GM12878 (cell line): ENCODE measurements around the gene PPP1CC. TPM values are rescaled to one million over a fixed set of nuclear protein-coding genes. Genes with fewer than 3 reads are reported as not detected.

Source experiments
- ATAC-seq: fragments of 200-7000 bp; cut with Tn5 transposase; 3 replicates; pipeline ENCODE4 v1.9.1; 2020; ENCODE audit warnings: mild to moderate bottlenecking, moderate library complexity
- BruUV-seq: library from RNA; stranded (reverse); fragments of 400-500 nt; replicated peaks from 2 replicates; lab custom pipeline; 2021; lab: Mats Ljungman, UMichigan
- CTCF ChIA-PET: fragments of 300-600 bp; sonication (Branson Sonifier 250); formaldehyde crosslinking; extraction: SDS; loops from one replicate; lab custom pipeline; 2021; ENCODE audit warnings: inconsistent platforms; lab: Yijun Ruan, JAX
- POLR2A ChIA-PET: fragments of 350-600 bp; formaldehyde crosslinking; extraction: SDS; loops from one replicate; lab custom pipeline; 2021; ENCODE audit warnings: inconsistent platforms; lab: Charles Lee
- RAD21 ChIA-PET: fragments of 300-600 bp; sonication (Branson Sonifier 250); formaldehyde crosslinking; loops from one replicate; lab custom pipeline; 2023; ENCODE audit warnings: antibody characterized with exemption; ENCODE audit not compliant: unreplicated experiment; lab: Charles Lee
- SMC1A ChIA-PET: fragments of 300-600 bp; sonication (Branson Sonifier 250); formaldehyde crosslinking; loops from one replicate; lab custom pipeline; 2023; ENCODE audit not compliant: unreplicated experiment, uncharacterized antibody; lab: Charles Lee
- DNase-seq: peaks from one replicate; pipeline ENCODE4 v3.0.0-alpha.2; 2011; ENCODE audit warnings: low read depth, low spot score
- FAIRE-seq: peaks from 3 replicates; lab custom pipeline; 2011; peaks lifted over from hg19 to GRCh38; lab: Jason Lieb, UNC
- H2AFZ ChIP-seq: 2 replicates; pipeline ENCODE4 v1.6.0; 2011; ENCODE audit warnings: low read depth, low read length, control low read depth; ENCODE audit not compliant: control insufficient read depth
- H3K27ac ChIP-seq: 2 replicates; pipeline ENCODE4 v1.5.1; 2011; ENCODE audit warnings: control low read depth; ENCODE audit not compliant: control insufficient read depth, insufficient read depth
- H3K27me3 ChIP-seq, 2 experiments: replicated peaks in 1 of 2; 2 replicates each; pipeline versions ENCODE4 v1.6.0 to v1.6.1; 2011; ENCODE audit warnings: low read length in 1 of 2; ENCODE audit not compliant: control insufficient read depth in 2 of 2, insufficient read depth in 2 of 2
- H3K36me3 ChIP-seq, 2 experiments: 2 replicates each; pipeline ENCODE4 v1.5.1; 2011; ENCODE audit warnings: low read length in 1 of 2; ENCODE audit not compliant: control insufficient read depth in 2 of 2, insufficient read depth in 2 of 2
- H3K4me1 ChIP-seq: 2 replicates; pipeline ENCODE4 v1.6.1; 2011; ENCODE audit warnings: mild to moderate bottlenecking, low read length, moderate library complexity, mixed read lengths; ENCODE audit not compliant: control insufficient read depth, insufficient read depth
- H3K4me2 ChIP-seq: 2 replicates; pipeline ENCODE4 v1.6.0; 2011; ENCODE audit warnings: control low read depth; ENCODE audit not compliant: control insufficient read depth, insufficient read depth
- H3K4me3 ChIP-seq: fragments of 200-600 bp; sonication (generic); 2 replicates; pipeline ENCODE4 v1.5.1; 2016
- H3K79me2 ChIP-seq: 2 replicates; pipeline ENCODE4 v1.6.0; 2011; ENCODE audit warnings: low read length; ENCODE audit not compliant: control insufficient read depth, insufficient read depth
- H3K9ac ChIP-seq: 2 replicates; pipeline ENCODE4 v1.8.0; 2011; ENCODE audit warnings: low read length, control low read depth, mixed read lengths; ENCODE audit not compliant: control insufficient read depth, insufficient read depth
- H3K9me3 ChIP-seq: replicated peaks from 3 replicates; pipeline ENCODE4 v1.5.1; 2011; ENCODE audit warnings: mild to moderate bottlenecking, low read length; ENCODE audit not compliant: control insufficient read depth, insufficient read depth
- H4K20me1 ChIP-seq: 2 replicates; pipeline ENCODE4 v1.6.0; 2011; ENCODE audit not compliant: control insufficient read depth, insufficient read depth
- BHLHE40 ChIP-seq, 2 experiments: fragments of 450-650 bp in 1 of 2; IDR thresholded peaks; 2 replicates each; pipeline ENCODE4 v1.6.1; 2011 to 2017; ENCODE audit warnings: low read depth in 2 of 2, borderline replicate concordance in 1 of 2, improper control_type of control experiment in 1 of 2, low read length in 1 of 2, mild to moderate bottlenecking in 1 of 2
- CBX3 ChIP-seq: fragments of 200-600 bp; sonication (generic); IDR thresholded peaks from 2 replicates; pipeline ENCODE4 v1.6.1; 2016; ENCODE audit warnings: low read depth, borderline replicate concordance
- DPF2 ChIP-seq: fragments of 450-650 bp; IDR thresholded peaks from 2 replicates; pipeline ENCODE4 v1.6.1; 2017; ENCODE audit warnings: mild to moderate bottlenecking
- GATAD2B ChIP-seq: fragments of 450-650 bp; conservative IDR thresholded peaks from 2 replicates; pipeline ENCODE4 v1.6.1; 2017; ENCODE audit warnings: low read depth, mild to moderate bottlenecking, moderate library complexity
- HDAC2 ChIP-seq: fragments of 200-600 bp; sonication (generic); IDR thresholded peaks from 2 replicates; pipeline ENCODE4 v1.6.1; 2017
- HDGF ChIP-seq: fragments of 450-650 bp; IDR thresholded peaks from 2 replicates; pipeline ENCODE4 v1.6.1; 2016; ENCODE audit warnings: antibody characterized with exemption
- IKZF1 ChIP-seq: fragments of 450-650 bp; conservative IDR thresholded peaks from 2 replicates; pipeline ENCODE4 v1.6.1; 2017; ENCODE audit warnings: antibody characterized with exemption, mild to moderate bottlenecking
- IKZF2 ChIP-seq, 2 experiments: fragments of 450-650 bp; IDR thresholded peaks; 2 replicates each; pipeline ENCODE4 v1.6.1; 2017; ENCODE audit warnings: mild to moderate bottlenecking in 2 of 2, moderate library complexity in 2 of 2
- PAX8 ChIP-seq: fragments of 450-650 bp; IDR thresholded peaks from 2 replicates; pipeline ENCODE4 v1.6.1; 2017; ENCODE audit warnings: mild to moderate bottlenecking, moderate library complexity
- POLR2AphosphoS2 ChIP-seq: IDR thresholded peaks from 2 replicates; pipeline ENCODE4 v1.6.1; 2011; ENCODE audit warnings: low read depth, mild to moderate bottlenecking, low read length, improper control_type of control experiment, moderate library complexity
- SREBF2 ChIP-seq: IDR thresholded peaks from 2 replicates; pipeline ENCODE4 v1.6.1; 2012; ENCODE audit warnings: mild to moderate bottlenecking, low read length
- SRF ChIP-seq, 2 experiments: IDR thresholded peaks; 2 replicates each; pipeline ENCODE4 v1.6.1; 2011; ENCODE audit warnings: low read depth in 2 of 2, low read length in 2 of 2, mild to moderate bottlenecking in 1 of 2, moderate library complexity in 1 of 2
- SUZ12 ChIP-seq: fragments of 200-600 bp; sonication (generic); IDR thresholded peaks from one replicate; pipeline ENCODE4 v1.6.1; 2018; ENCODE audit warnings: antibody characterized with exemption, mild to moderate bottlenecking; ENCODE audit not compliant: unreplicated experiment
- TCF12 ChIP-seq: IDR thresholded peaks from 2 replicates; pipeline ENCODE4 v1.6.1; 2011; ENCODE audit warnings: low read depth, mild to moderate bottlenecking, low read length
- ZNF274 ChIP-seq: IDR thresholded peaks from one replicate; pipeline ENCODE4 v1.8.0; 2011; ENCODE audit not compliant: insufficient read length, insufficient read depth
- ZNF592 ChIP-seq: fragments of 450-650 bp; IDR thresholded peaks from 2 replicates; pipeline ENCODE4 v1.6.1; 2017; ENCODE audit warnings: mild to moderate bottlenecking, moderate library complexity
- WGBS: methylation state at CpG from one replicate; pipeline ENCODE4 v1.1.6; 2016; ENCODE audit warnings: low lambda C conversion rate; ENCODE audit not compliant: insufficient replicate concordance, insufficient coverage; ENCODE audit errors: missing lambda C conversion rate; 5-methylcytosine and 5-hydroxymethylcytosine counted together
- in situ Hi-C: fragments of 300-500 bp; cut with MboI; formaldehyde crosslinking; loops from 9 replicates; pipeline ENCODE4 v1.14.3; 2018; ENCODE audit warnings: mixed read lengths
- intact Hi-C: fragments of 100-400 bp; cut with micrococcal nuclease; formaldehyde crosslinking; loops from one replicate; pipeline ENCODE4 v1.14.2; 2022; ENCODE audit not compliant: unreplicated experiment
- polyA plus RNA-seq, 11 experiments: library from polyadenylated mRNA; depleted of rRNA in 4 of 11; unstranded in 6 of 11; stranded (reverse) in 5 of 11; fragments of >200 nt; fragmentation: Nextera tagmentation in 4 of 11; fragmentation: Illumina TruSeq in 1 of 11; extraction: Ambion mirVana in 4 of 11; extraction: Trizol in 1 of 11; gene quantifications; 1 replicate in 1 of 11; 2 replicates in 10 of 11; pipeline versions ENCODE4 v1.2.1 to v1.2.3, GENCODE V29; 2011 to 2016; ENCODE audit warnings: inconsistent platforms in 2 of 11, missing spikeins in 2 of 11, low read depth in 1 of 11
- total RNA-seq, 4 experiments: library from RNA; depleted of rRNA in 3 of 4; stranded (reverse); fragments of >200 nt in 3 of 4; fragmentation: Illumina TruSeq in 1 of 4; extraction: Trizol in 1 of 4; gene quantifications; 2 replicates each; pipeline versions ENCODE4 v1.2.1 to v1.2.3, GENCODE V29; 2013 to 2021
- TF ChIP-seq, protein P1 (sequence below): fragments of 450-650 bp; IDR thresholded peaks from 2 replicates; pipeline ENCODE4 v1.6.1; 2017; ENCODE audit warnings: borderline replicate concordance

The PPP1CC gene
- total and polyA plus RNA-seq, 10 of the 15 experiments (the other 5 are each of a cell fraction or from before 2014, with no cell fraction given): 64.4 to 279 (median 157) TPM

DNA sequence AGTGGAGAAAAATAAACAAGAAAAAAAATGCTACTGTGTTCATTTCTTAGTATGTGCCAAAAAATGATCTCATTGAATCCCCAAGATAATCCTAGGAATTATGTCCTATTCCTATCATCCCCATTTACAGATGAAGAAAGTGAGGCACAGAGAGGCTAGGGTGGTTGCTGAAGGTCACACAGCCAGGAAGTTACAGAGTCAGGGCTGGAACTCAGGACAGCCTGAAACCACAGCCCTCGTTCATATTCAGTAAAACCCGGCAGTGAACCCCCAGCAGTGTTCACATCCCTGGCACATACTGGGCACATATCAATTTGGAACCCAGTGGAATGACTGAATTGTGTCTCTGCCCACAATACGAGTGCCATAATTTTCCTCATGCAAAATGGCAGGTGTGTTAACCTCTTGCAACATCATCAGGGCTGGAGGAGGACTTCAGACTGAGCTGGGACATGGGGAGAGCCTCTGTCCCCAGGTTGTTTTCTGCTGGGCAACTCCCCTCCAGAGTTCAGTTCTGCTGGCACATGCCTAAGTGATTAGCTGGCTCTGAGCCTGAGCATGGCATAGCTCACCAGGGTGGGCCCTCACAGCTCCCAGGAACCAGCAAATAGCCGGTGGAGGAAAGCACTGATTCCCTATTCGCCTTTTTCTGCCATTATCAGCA lies 2.0 kb upstream of the PPP1CC start:
- ATAC-seq (no peak), FAIRE-seq (no peak), DNase-seq (no peak)
- H4K20me1 ChIP-seq: no peaks in the 10 kb centered on the region
- intact Hi-C loops (no loop called here), in situ Hi-C loops (no loop called here)
- BruUV-seq: no TSS peak
- H3K9me3 ChIP-seq: no peaks in the 10 kb centered on the region
- ChIA-PET POLR2A (interaction anchor here (0.6 to 0.9 kb wide), 2 partner anchors 17 to 66 kb away, joined by 3 to 4 read pairs; no protein-coding TSS in a partner anchor), RAD21 (interaction anchor here (0.6 kb wide), 1 partner anchor 139 kb away, joined by 3 read pairs; no protein-coding TSS in a partner anchor), SMC1A (interaction anchor here (1.0 to 1.2 kb wide), 2 partner anchors 14 to 40 kb away, joined by 3 read pairs; no protein-coding TSS in a partner anchor), CTCF (interaction anchor here (0.5 to 0.6 kb wide), 2 partner anchors 658 to 708 kb away, joined by 3 to 5 read pairs; no protein-coding TSS in a partner anchor)
- H3K4me3 ChIP-seq: no peak overlapping the region
- 62% methylated on average over 5 of the region's 5 CpGs for WGBS
- H3K79me2 ChIP-seq: peaks cover 30% of the 10 kb centered on the region
- no peak for TF ChIP-seq TCF12
- no peak for TF ChIP-seq IKZF2 (IDR thresholded peaks at IDR 0.05)
- no peak for TF ChIP-seq ZNF274
- TF ChIP-seq CBX3: no peak
- TF ChIP-seq SREBF2: no peak
- TF ChIP-seq, protein P1, sequence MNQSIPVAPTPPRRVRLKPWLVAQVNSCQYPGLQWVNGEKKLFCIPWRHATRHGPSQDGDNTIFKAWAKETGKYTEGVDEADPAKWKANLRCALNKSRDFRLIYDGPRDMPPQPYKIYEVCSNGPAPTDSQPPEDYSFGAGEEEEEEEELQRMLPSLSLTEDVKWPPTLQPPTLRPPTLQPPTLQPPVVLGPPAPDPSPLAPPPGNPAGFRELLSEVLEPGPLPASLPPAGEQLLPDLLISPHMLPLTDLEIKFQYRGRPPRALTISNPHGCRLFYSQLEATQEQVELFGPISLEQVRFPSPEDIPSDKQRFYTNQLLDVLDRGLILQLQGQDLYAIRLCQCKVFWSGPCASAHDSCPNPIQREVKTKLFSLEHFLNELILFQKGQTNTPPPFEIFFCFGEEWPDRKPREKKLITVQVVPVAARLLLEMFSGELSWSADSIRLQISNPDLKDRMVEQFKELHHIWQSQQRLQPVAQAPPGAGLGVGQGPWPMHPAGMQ: no peak
- TF ChIP-seq PAX8: no peak
- TF ChIP-seq BHLHE40 (IDR thresholded peaks at IDR 0.05; ENCODE audit: borderline replicate concordance in 1 of 2, low read depth in 2 of 2, low read length in 1 of 2): no peak
- no peak for TF ChIP-seq ZNF592
- no peak for TF ChIP-seq HDAC2
- no peak for TF ChIP-seq HDGF
- TF ChIP-seq SRF (IDR thresholded peaks at IDR 0.05; ENCODE audit: low read depth in 2 of 2, low read length in 2 of 2): no peak
- no peak for TF ChIP-seq DPF2
- TF ChIP-seq IKZF1: no peak
- no peak for TF ChIP-seq POLR2AphosphoS2
- no peak for TF ChIP-seq GATAD2B
- TF ChIP-seq SUZ12: no peak
- H3K36me3 ChIP-seq: no peaks in the 10 kb centered on the region
- H3K27me3 ChIP-seq: no peaks in the 10 kb centered on the region
- no peak overlapping the region for H3K4me2 ChIP-seq
- H2AFZ ChIP-seq: no peak overlapping the region
- no peak overlapping the region for H3K27ac ChIP-seq
- no peaks in the 10 kb centered on the region for H3K4me1 ChIP-seq
- no peak overlapping the region for H3K9ac ChIP-seq
